ENCODE data around the gene LMOD1. TPM values are rescaled to one million over a fixed set of nuclear protein-coding genes. Genes with fewer than 3 reads are reported as not detected.
"Not testable (repeated sequence)": the region's sequence is repeated elsewhere in the genome, so short reads cannot be mapped to it uniquely, and the experiment has no call there.

LMOD1 gene
- total and polyA plus RNA-seq, 5 donors from 2014 or later, result not detected

DNA sequence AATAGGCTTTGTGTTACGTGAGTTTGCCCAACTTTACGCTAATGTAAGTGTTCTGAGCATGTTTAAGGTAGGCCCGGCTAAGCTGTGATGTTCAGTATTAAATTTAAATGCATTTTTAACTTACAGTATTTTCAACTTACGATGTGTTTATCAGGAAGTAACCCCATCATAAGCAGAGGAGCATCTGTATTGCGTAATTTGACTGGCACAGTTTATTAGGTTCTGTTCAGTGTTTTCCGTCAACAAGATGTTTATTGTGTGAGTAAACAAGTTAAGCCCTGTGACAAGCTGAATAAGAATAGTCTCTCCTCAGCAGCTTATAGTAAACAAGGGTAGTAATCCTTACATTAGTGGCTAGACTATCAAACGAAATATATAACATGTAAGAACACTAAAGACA, 84.9 kb downstream of the LMOD1 start:
- Mint-ChIP-seq H3K27me3 (no peaks in the 10 kb centered on the region), H3K27ac (no peak overlapping the region), H3K4me1 (peaks cover 0 to 2% (median 0%) of the 10 kb centered on the region in 4 donors), H3K4me3 (no peak overlapping the region), H3K36me3 (peaks cover 43% of the 10 kb centered on the region), H3K9me3 (no peaks in the 10 kb centered on the region)
- Histone ChIP-seq H3K4me3 (ENCODE audit: low read depth, low read length) (no peak overlapping the region), H3K27me3 (ENCODE audit: control insufficient read depth, insufficient read depth, low read length) (no peaks in the 10 kb centered on the region), H3K9me3 (ENCODE audit: control insufficient read depth in 2 of 2, low read length in 2 of 2) (no peaks in the 10 kb centered on the region), H3K27ac (ENCODE audit: insufficient read depth, low read length, poor library complexity, severe bottlenecking) (no peak overlapping the region), H3K4me1 (ENCODE audit: control insufficient read depth, insufficient read depth, low read length, poor library complexity, severe bottlenecking) (no peaks in the 10 kb centered on the region), H3K36me3 (ENCODE audit: control insufficient read depth, insufficient read depth, low read length) (peaks cover 74% of the 10 kb centered on the region)
- DNase-seq (no peak), ATAC-seq (ENCODE audit: low read depth in 2 of 2) (no peak)

DNA sequence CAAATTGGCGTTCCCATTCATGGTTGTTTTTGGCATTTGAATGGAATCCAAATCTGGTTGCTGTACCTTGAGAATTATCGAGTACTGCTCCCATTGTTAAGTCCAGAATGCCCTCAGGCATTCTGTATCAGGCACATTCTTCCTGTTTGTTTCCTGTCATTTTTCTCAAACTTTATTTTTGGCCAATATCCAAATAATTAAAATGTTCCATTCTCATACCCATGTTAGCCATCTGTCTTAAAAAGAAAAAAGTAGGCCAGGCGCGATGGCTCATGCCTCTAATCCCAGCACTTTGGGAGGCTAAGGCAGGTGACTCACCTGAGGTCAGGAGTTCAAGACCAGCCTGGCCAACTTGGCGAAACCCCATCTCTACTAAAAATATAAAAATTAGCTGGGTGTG, 86.9 kb downstream of the LMOD1 start:
- peaks cover 80% of the 10 kb centered on the region for H3K36me3 ChIP-seq (ENCODE audit: control insufficient read depth, insufficient read depth, low read length)
- peaks cover 45% of the 10 kb centered on the region for H3K36me3 Mint-ChIP-seq

DNA sequence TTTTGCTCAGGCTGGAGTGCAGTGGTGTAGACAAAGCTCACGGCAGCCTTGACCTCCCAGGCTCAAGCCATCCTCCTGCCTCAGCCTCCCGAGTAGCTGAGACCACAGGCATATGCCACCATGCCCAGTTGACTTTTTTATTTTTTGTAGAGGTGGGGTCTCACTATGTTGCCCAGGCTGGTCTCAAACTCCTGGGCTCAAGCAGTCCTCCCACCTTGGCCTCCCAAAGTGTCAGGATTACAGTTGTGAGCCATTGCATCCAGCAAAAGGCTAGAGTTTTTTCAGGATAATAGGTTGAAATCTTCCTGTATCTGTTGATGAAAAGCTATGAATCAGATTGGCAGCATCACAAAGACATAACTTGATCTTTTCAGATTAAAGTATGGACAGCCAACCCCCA, 89.6 kb downstream of the LMOD1 start:
- H3K27me3 ChIP-seq (ENCODE audit: control insufficient read depth, insufficient read depth, low read length); H3K4me3 ChIP-seq (ENCODE audit: low read depth, low read length); H3K9me3 ChIP-seq (ENCODE audit: control insufficient read depth in 2 of 2, low read length in 2 of 2); H3K27ac ChIP-seq (ENCODE audit: insufficient read depth, low read length, poor library complexity, severe bottlenecking); H3K4me1 Mint-ChIP-seq; H3K27me3 Mint-ChIP-seq; H3K9me3 Mint-ChIP-seq; DNase-seq; H3K4me1 ChIP-seq (ENCODE audit: control insufficient read depth, insufficient read depth, low read length, poor library complexity, severe bottlenecking); ATAC-seq (ENCODE audit: low read depth in 2 of 2); H3K27ac Mint-ChIP-seq; H3K4me3 Mint-ChIP-seq: not testable (repeated sequence)
- H3K36me3 ChIP-seq (ENCODE audit: control insufficient read depth, insufficient read depth, low read length), result peaks cover 91% of the 10 kb centered on the region
- H3K36me3 Mint-ChIP-seq, result peaks cover 56% of the 10 kb centered on the region

More for the DNA sequence above, 86.9 kb downstream of the LMOD1 start:
- Mint-ChIP-seq H3K27me3 (no peaks in the 10 kb centered on the region), H3K9me3 (no peaks in the 10 kb centered on the region), H3K4me3 (no peak overlapping the region), H3K4me1 (peaks cover 0 to 9% (median under 1%) of the 10 kb centered on the region in 4 donors), H3K27ac (no peak overlapping the region)
- DNase-seq (no peak), ATAC-seq (ENCODE audit: low read depth in 2 of 2) (no peak)
- no peak overlapping the region for H3K4me3 ChIP-seq (ENCODE audit: low read depth, low read length)
- no peaks in the 10 kb centered on the region for H3K4me1 ChIP-seq (ENCODE audit: control insufficient read depth, insufficient read depth, low read length, poor library complexity, severe bottlenecking)
- no peaks in the 10 kb centered on the region for H3K9me3 ChIP-seq (ENCODE audit: control insufficient read depth in 2 of 2, low read length in 2 of 2)
- H3K27me3 ChIP-seq (ENCODE audit: control insufficient read depth, insufficient read depth, low read length), result no peaks in the 10 kb centered on the region
- H3K27ac ChIP-seq (ENCODE audit: insufficient read depth, low read length, poor library complexity, severe bottlenecking), result no peak overlapping the region

DNA sequence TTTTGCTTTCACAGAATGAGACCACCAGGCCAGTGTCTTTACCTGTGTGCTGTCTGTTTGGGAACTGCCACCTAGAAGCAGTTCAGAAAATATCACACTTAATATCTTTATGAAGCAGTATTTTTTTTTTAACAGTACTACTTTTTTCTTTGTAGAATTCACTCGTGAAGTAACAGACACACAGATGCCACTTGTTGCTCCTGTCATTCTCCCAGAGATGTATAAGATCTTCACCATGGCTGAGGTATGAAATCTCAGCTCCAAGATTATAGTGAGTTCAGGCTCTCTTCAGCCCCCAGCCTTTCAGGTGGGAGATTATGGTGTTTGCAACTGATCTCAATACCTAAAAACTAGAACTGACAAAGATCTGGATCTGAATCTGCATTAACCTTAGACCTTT, 94.4 kb downstream of the LMOD1 start:
- H3K27me3 Mint-ChIP-seq, result no peaks in the 10 kb centered on the region
- Histone ChIP-seq H3K27ac (ENCODE audit: insufficient read depth, low read length, poor library complexity, severe bottlenecking) (no peak overlapping the region), H3K4me1 (ENCODE audit: control insufficient read depth, insufficient read depth, low read length, poor library complexity, severe bottlenecking) (no peaks in the 10 kb centered on the region), H3K36me3 (ENCODE audit: control insufficient read depth, insufficient read depth, low read length) (peaks cover 93% of the 10 kb centered on the region), H3K27me3 (ENCODE audit: control insufficient read depth, insufficient read depth, low read length) (no peaks in the 10 kb centered on the region), H3K9me3 (ENCODE audit: control insufficient read depth in 2 of 2, low read length in 2 of 2) (no peaks in the 10 kb centered on the region), H3K4me3 (ENCODE audit: low read depth, low read length) (no peak overlapping the region)
- ATAC-seq (ENCODE audit: low read depth in 2 of 2), result no peak
- H3K9me3 Mint-ChIP-seq, result no peaks in the 10 kb centered on the region
- H3K4me3 Mint-ChIP-seq, result no peak overlapping the region
- no peak overlapping the region for H3K27ac Mint-ChIP-seq
- DNase-seq, result no peak
- H3K4me1 Mint-ChIP-seq, result peaks cover 5 to 9% (median 6%) of the 10 kb centered on the region in 4 donors
- H3K36me3 Mint-ChIP-seq, result peaks cover 55% of the 10 kb centered on the region

DNA sequence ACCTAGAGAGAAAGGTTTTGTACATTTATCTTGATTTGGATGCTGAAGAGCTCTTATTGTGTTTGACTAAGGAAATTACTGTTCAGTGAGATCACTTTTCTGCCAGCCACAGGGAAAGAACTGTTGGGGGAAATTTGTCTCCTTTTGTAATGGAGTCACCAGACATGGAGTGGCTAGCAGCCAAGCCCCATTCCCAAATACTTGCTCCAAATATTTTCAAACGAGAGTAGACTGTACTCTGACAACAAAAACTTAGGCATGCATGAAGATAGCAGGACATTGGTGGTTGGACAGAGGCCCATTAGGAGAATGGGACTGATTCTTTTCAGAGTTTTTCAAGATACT, 96.3 kb downstream of the LMOD1 start:
- no peak for ATAC-seq (ENCODE audit: low read depth in 2 of 2)
- H3K4me1 ChIP-seq (ENCODE audit: control insufficient read depth, insufficient read depth, low read length, poor library complexity, severe bottlenecking), result no peaks in the 10 kb centered on the region
- no peak overlapping the region for H3K27ac Mint-ChIP-seq

DNA sequence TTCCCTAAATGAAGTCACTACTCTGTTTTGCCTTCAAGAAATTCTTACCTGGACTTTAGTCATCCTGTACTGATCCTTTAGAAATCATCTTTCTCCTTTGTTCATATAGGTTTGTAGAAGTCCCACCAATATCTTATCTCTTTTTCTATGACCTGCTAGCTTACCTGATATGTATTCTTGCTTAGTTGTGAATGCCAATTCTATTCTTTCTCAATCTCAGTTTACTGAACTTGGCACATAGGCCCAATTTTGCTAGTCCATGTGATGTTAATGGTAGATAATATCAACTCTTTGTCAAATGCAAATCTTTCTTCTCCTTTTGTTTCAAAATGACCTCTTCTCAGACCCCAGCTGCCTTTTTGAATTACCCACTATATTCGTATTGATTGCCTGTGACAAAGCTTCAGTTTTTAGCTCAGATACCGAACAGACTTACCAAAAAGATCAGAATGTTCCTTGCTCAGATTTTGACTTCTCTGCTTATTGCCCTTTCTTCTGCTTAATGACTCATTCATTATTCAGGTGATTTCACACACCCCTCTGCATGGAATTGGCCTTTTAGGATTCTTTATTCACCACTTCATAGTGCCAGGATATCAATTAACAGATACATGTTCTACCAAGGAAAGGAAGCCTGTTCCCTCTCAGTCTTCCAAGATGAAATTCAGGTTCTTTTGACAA, 96.8 kb downstream of the LMOD1 start:
- Mint-ChIP-seq H3K9me3 (no peaks in the 10 kb centered on the region), H3K27ac (peak overlapping the region in 1 of 3 donors; percentile 0), H3K27me3 (no peaks in the 10 kb centered on the region), H3K36me3 (peaks cover 40% of the 10 kb centered on the region), H3K4me1 (peaks cover 10 to 20% (median 10%) of the 10 kb centered on the region in 4 donors), H3K4me3 (no peak overlapping the region)
- no peaks in the 10 kb centered on the region for H3K9me3 ChIP-seq (ENCODE audit: control insufficient read depth in 2 of 2, low read length in 2 of 2)
- H3K36me3 ChIP-seq (ENCODE audit: control insufficient read depth, insufficient read depth, low read length), result peaks cover 70% of the 10 kb centered on the region
- ATAC-seq (ENCODE audit: low read depth in 2 of 2) (no peak), DNase-seq (no peak)
- H3K4me1 ChIP-seq (ENCODE audit: control insufficient read depth, insufficient read depth, low read length, poor library complexity, severe bottlenecking), result no peaks in the 10 kb centered on the region
- no peaks in the 10 kb centered on the region for H3K27me3 ChIP-seq (ENCODE audit: control insufficient read depth, insufficient read depth, low read length)
- no peak overlapping the region for H3K27ac ChIP-seq (ENCODE audit: insufficient read depth, low read length, poor library complexity, severe bottlenecking)
- no peak overlapping the region for H3K4me3 ChIP-seq (ENCODE audit: low read depth, low read length)

More for the DNA sequence above, 96.3 kb downstream of the LMOD1 start:
- Histone ChIP-seq H3K36me3 (ENCODE audit: control insufficient read depth, insufficient read depth, low read length) (peaks cover 75% of the 10 kb centered on the region), H3K9me3 (ENCODE audit: control insufficient read depth in 2 of 2, low read length in 2 of 2) (no peaks in the 10 kb centered on the region), H3K4me3 (ENCODE audit: low read depth, low read length) (no peak overlapping the region), H3K27me3 (ENCODE audit: control insufficient read depth, insufficient read depth, low read length) (no peaks in the 10 kb centered on the region), H3K27ac (ENCODE audit: insufficient read depth, low read length, poor library complexity, severe bottlenecking) (no peak overlapping the region)
- no peaks in the 10 kb centered on the region for H3K9me3 Mint-ChIP-seq
- H3K36me3 Mint-ChIP-seq, result peaks cover 44% of the 10 kb centered on the region
- no peaks in the 10 kb centered on the region for H3K27me3 Mint-ChIP-seq
- no peak for DNase-seq
- no peak overlapping the region for H3K4me3 Mint-ChIP-seq
- H3K4me1 Mint-ChIP-seq, result peaks cover 8 to 15% (median 12%) of the 10 kb centered on the region in 4 donors

DNA sequence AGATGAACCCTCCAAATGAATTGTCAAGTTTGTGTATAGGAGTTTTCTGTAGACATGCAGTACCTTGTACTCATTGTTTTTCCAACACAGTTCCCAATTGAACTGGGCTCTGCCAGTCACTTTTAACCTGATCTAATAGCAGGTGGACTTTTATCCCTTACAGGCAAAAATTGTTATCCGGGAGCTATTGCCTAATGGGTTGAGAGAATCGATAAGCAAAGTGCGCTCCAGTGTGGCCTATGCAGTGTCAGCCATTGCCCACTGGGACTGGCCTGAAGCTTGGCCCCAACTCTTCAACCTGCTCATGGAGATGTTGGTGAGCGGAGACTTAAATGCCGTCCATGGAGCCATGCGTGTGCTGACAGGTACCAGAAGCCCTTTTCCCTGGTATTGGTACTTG, 98.1 kb downstream of the LMOD1 start:
- ATAC-seq (ENCODE audit: low read depth in 2 of 2) (no peak), DNase-seq (no peak)
- H3K4me3 ChIP-seq (ENCODE audit: low read depth, low read length), result no peak overlapping the region
- H3K36me3 ChIP-seq (ENCODE audit: control insufficient read depth, insufficient read depth, low read length), result peaks cover 58% of the 10 kb centered on the region
- no peak overlapping the region for H3K27ac ChIP-seq (ENCODE audit: insufficient read depth, low read length, poor library complexity, severe bottlenecking)
- peaks cover 16 to 24% (median 17%) of the 10 kb centered on the region in 4 donors for H3K4me1 Mint-ChIP-seq
- H3K9me3 Mint-ChIP-seq, result no peaks in the 10 kb centered on the region
- no peak overlapping the region for H3K4me3 Mint-ChIP-seq
- H3K4me1 ChIP-seq (ENCODE audit: control insufficient read depth, insufficient read depth, low read length, poor library complexity, severe bottlenecking), result no peaks in the 10 kb centered on the region
- H3K9me3 ChIP-seq (ENCODE audit: control insufficient read depth in 2 of 2, low read length in 2 of 2), result no peaks in the 10 kb centered on the region
- no peak overlapping the region for H3K27ac Mint-ChIP-seq
- peaks cover 33% of the 10 kb centered on the region for H3K36me3 Mint-ChIP-seq
- no peaks in the 10 kb centered on the region for H3K27me3 Mint-ChIP-seq
- no peaks in the 10 kb centered on the region for H3K27me3 ChIP-seq (ENCODE audit: control insufficient read depth, insufficient read depth, low read length)

DNA sequence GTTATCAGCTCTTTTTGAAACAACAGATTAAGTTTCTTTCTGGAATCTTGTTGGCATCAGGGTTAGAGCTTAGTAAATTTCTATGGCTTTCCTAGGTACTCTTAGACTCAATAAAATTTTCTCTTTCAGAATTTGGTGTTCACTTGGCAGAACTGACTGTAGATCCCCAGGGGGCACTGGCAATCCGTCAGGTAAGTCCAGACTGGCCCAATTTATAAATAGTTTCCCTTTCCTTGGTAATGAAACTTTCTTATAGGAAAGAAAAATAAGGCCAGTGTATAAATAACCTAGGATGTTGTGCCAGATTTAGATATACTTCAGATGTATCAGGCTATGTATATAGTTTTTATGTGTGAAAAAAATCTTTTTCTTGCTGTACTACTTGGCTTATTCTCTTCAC, 99.2 kb downstream of the LMOD1 start:
- DNase-seq, result no peak
- Mint-ChIP-seq H3K4me1 (peaks cover 22 to 31% (median 24%) of the 10 kb centered on the region in 4 donors), H3K4me3 (no peak overlapping the region), H3K27me3 (no peaks in the 10 kb centered on the region), H3K9me3 (no peaks in the 10 kb centered on the region), H3K36me3 (peaks cover 25% of the 10 kb centered on the region), H3K27ac (peak overlapping the region in 1 of 3 donors; percentile 69)
- H3K27ac ChIP-seq (ENCODE audit: insufficient read depth, low read length, poor library complexity, severe bottlenecking), result no peak overlapping the region
- ATAC-seq (ENCODE audit: low read depth in 2 of 2), result no peak
- no peaks in the 10 kb centered on the region for H3K4me1 ChIP-seq (ENCODE audit: control insufficient read depth, insufficient read depth, low read length, poor library complexity, severe bottlenecking)
- H3K4me3 ChIP-seq (ENCODE audit: low read depth, low read length), result no peak overlapping the region
- no peaks in the 10 kb centered on the region for H3K27me3 ChIP-seq (ENCODE audit: control insufficient read depth, insufficient read depth, low read length)
- peaks cover 47% of the 10 kb centered on the region for H3K36me3 ChIP-seq (ENCODE audit: control insufficient read depth, insufficient read depth, low read length)
- no peaks in the 10 kb centered on the region for H3K9me3 ChIP-seq (ENCODE audit: control insufficient read depth in 2 of 2, low read length in 2 of 2)

Measured in CD4-positive, CD25-positive, alpha-beta regulatory T cell (primary cell).